B cell (primary cell): ENCODE data around the gene TNXB. TPM values are rescaled to one million over a fixed set of nuclear protein-coding genes. Genes with fewer than 3 reads are reported as not detected.

ENCODE experiments used
- ATAC-seq: fragments of 200-7000 bp; cut with Tn5 transposase; one replicate; pipeline ENCODE4 v1.10.0; 2021; ENCODE audit warnings: low read depth, mild to moderate bottlenecking, moderate number of reproducible peaks, moderate library complexity
- CTCF ChIA-PET: fragments of 350-600 bp; sonication (Branson Sonifier 250); formaldehyde crosslinking; loops from one replicate; lab custom pipeline; 2021; ENCODE audit warnings: antibody characterized with exemption, inconsistent platforms; lab: Charles Lee
- POLR2A ChIA-PET: fragments of 350-600 bp; sonication (Branson Sonifier 250); formaldehyde crosslinking; loops from one replicate; lab custom pipeline; 2021; ENCODE audit warnings: antibody characterized with exemption; lab: Charles Lee
- DNase-seq: peaks from one replicate; pipeline ENCODE4 v3.0.0; 2013
- H2AFZ ChIP-seq: 2 replicates; pipeline ENCODE4 v1.6.1; 2012; ENCODE audit warnings: mild to moderate bottlenecking, low read depth, low read length; ENCODE audit not compliant: insufficient read depth, poor library complexity, severe bottlenecking
- H3K27ac ChIP-seq, 2 donors: 1 replicate in 1 of 2; 2 replicates in 1 of 2; pipeline ENCODE4 v1.5.1; 2012 to 2013; ENCODE audit warnings: low read length in 2 of 2, mild to moderate bottlenecking in 2 of 2, moderate library complexity in 1 of 2
- H3K27me3 ChIP-seq, 4 experiments: fragments of 200-600 bp in 1 of 4; sonication (generic) in 1 of 4; replicated peaks in 1 of 4; 1 replicate in 2 of 4; 2 replicates in 2 of 4; pipeline versions ENCODE4 v1.6.1 to v1.7.0; 2013 to 2016; ENCODE audit warnings: low read length in 3 of 4, mild to moderate bottlenecking in 2 of 4, mixed read lengths in 1 of 4, moderate library complexity in 1 of 4; ENCODE audit not compliant: insufficient read depth in 4 of 4, control insufficient read depth in 3 of 4; ENCODE audit errors: control extremely low read depth in 1 of 4
- H3K36me3 ChIP-seq, 2 experiments: replicated peaks in 1 of 2; 1 replicate in 1 of 2; 2 replicates in 1 of 2; pipeline versions ENCODE4 v1.6.1 to v1.7.1; 2013; ENCODE audit warnings: low read length in 1 of 2; ENCODE audit not compliant: insufficient read depth in 2 of 2, control insufficient read depth in 1 of 2; ENCODE audit errors: control extremely low read depth in 1 of 2, extremely low read depth in 1 of 2
- H3K4me1 ChIP-seq, 2 donors: fragments of 200-600 bp in 1 of 2; sonication (generic) in 1 of 2; 1 replicate in 1 of 2; 2 replicates in 1 of 2; pipeline versions ENCODE4 v1.5.1 to v1.6.1; 2013 to 2017; ENCODE audit warnings: low read length in 2 of 2; ENCODE audit not compliant: control insufficient read depth in 2 of 2, insufficient read depth in 2 of 2
- H3K4me2 ChIP-seq: replicated peaks from 2 replicates; pipeline ENCODE3; 2012; ENCODE audit warnings: mild to moderate bottlenecking, low read depth, low read length; ENCODE audit not compliant: poor library complexity, severe bottlenecking
- H3K4me3 ChIP-seq, 5 experiments: fragments of 200-600 bp in 1 of 5; sonication (generic) in 1 of 5; 1 replicate in 3 of 5; 2 replicates in 2 of 5; pipeline versions ENCODE4 v1.5.1 to v1.7.0; 2011 to 2016; ENCODE audit warnings: low read length in 4 of 5, mild to moderate bottlenecking in 4 of 5, low read depth in 2 of 5, control low read depth in 1 of 5, moderate library complexity in 1 of 5; ENCODE audit not compliant: insufficient read depth in 1 of 5; ENCODE audit errors: control extremely low read depth in 1 of 5, extremely low read depth in 1 of 5
- H3K79me2 ChIP-seq: fragments of 200-600 bp; sonication (generic); one replicate; pipeline ENCODE4 v1.6.0; 2016; ENCODE audit warnings: low read length; ENCODE audit not compliant: control insufficient read depth, insufficient read depth
- H3K9ac ChIP-seq: fragments of 200-600 bp; sonication (generic); 2 replicates; pipeline ENCODE4 v1.6.1; 2017; ENCODE audit warnings: mild to moderate bottlenecking, low read length, moderate library complexity
- H3K9me3 ChIP-seq, 3 donors: one replicate each; pipeline versions ENCODE4 v1.6.1 to v1.7.1; 2013; ENCODE audit warnings: low read length in 2 of 3; ENCODE audit not compliant: control insufficient read depth in 2 of 3, insufficient read depth in 1 of 3; ENCODE audit errors: control extremely low read depth in 1 of 3
- H4K20me1 ChIP-seq: 2 replicates; pipeline ENCODE4 v1.6.0; 2012; ENCODE audit warnings: mild to moderate bottlenecking, low read length; ENCODE audit not compliant: insufficient read depth, control insufficient read depth, poor library complexity, severe bottlenecking
- H3K27ac Mint-ChIP-seq: one replicate; pipeline ENCODE4 v1.8.0; 2021; ENCODE audit warnings: mixed read lengths
- H3K27me3 Mint-ChIP-seq: one replicate; pipeline ENCODE4 v1.8.0; 2021; ENCODE audit warnings: mixed read lengths
- H3K4me1 Mint-ChIP-seq: one replicate; pipeline ENCODE4 v1.8.0; 2021; ENCODE audit warnings: mixed read lengths
- H3K4me3 Mint-ChIP-seq: one replicate; pipeline ENCODE4 v1.8.0; 2021; ENCODE audit warnings: mixed read lengths
- H3K9me3 Mint-ChIP-seq: one replicate; pipeline ENCODE4 v1.8.0; 2022; ENCODE audit warnings: mixed read lengths; ENCODE audit not compliant: insufficient read depth
- CTCF ChIP-seq: fragments of 200-600 bp; IDR thresholded peaks from one replicate; pipeline ENCODE4 v1.8.0; 2022; ENCODE audit warnings: antibody characterized with exemption, mild to moderate bottlenecking
- EZH2 ChIP-seq: IDR thresholded peaks from 2 replicates; pipeline ENCODE4 v1.6.1; 2012; ENCODE audit warnings: borderline replicate concordance, low read depth, mild to moderate bottlenecking, moderate library complexity, low read length; ENCODE audit not compliant: insufficient read depth, poor library complexity, severe bottlenecking
- WGBS: methylation state at CpG from one replicate; pipeline ENCODE4 v1.1.5; 2013; ENCODE audit warnings: missing lambda C conversion rate; ENCODE audit not compliant: insufficient coverage; 5-methylcytosine and 5-hydroxymethylcytosine counted together
- intact Hi-C: fragments of 100-400 bp; cut with micrococcal nuclease; formaldehyde crosslinking; loops from one replicate; pipeline ENCODE4 v1.10.0; 2022
- polyA plus RNA-seq: library from polyadenylated mRNA; depleted of rRNA; stranded (reverse); fragments of >200 nt; gene quantifications from 2 replicates; pipeline ENCODE4 v1.2.3, GENCODE V29; 2012
- total RNA-seq, 2 donors: library from RNA; stranded (reverse); fragments of 120-200 nt in 1 of 2; gene quantifications; 1 replicate in 1 of 2; 2 replicates in 1 of 2; pipeline versions ENCODE4 v1.2.3 to v1.2.4, GENCODE V29; 2013 to 2022

The TNXB gene
- total and polyA plus RNA-seq, 2 donors (not counting 1 experiment from before 2014, with no cell fraction given) = 1.4 to 19.0 TPM

GRCh38 chr6:32114796-32115195 is 5.7 kb upstream of the TNXB start:
- H3K27me3 ChIP-seq = no peaks in the 10 kb centered on the region
- H4K20me1 ChIP-seq = peaks cover 6% of the 10 kb centered on the region
- ChIA-PET POLR2A (interaction anchor here (0.7 kb wide), 1 partner anchor 13 kb away, joined by 4 read pairs; the partner anchor contains the start of gene ATF6B), CTCF (no interaction called here)
- H3K9me3 ChIP-seq = no peaks in the 10 kb centered on the region
- H2AFZ ChIP-seq = no peak overlapping the region
- H3K9ac ChIP-seq = no peak overlapping the region
- H3K79me2 ChIP-seq = no peaks in the 10 kb centered on the region
- 93% methylated on average over 7 of the region's 8 CpGs for WGBS
- H3K4me3 Mint-ChIP-seq = no peak overlapping the region
- H3K27ac Mint-ChIP-seq = no peak overlapping the region
- H3K9me3 Mint-ChIP-seq = no peaks in the 10 kb centered on the region
- H3K4me3 ChIP-seq = no peak overlapping the region
- no peaks in the 10 kb centered on the region for H3K27me3 Mint-ChIP-seq
- H3K4me1 ChIP-seq = peaks cover 0 to 3% of the 10 kb centered on the region in 2 donors
- peaks cover 0 to 47% of the 10 kb centered on the region in 2 experiments for H3K36me3 ChIP-seq
- H3K27ac ChIP-seq = no peak overlapping the region
- H3K4me1 Mint-ChIP-seq = peaks cover 5% of the 10 kb centered on the region
- intact Hi-C loops = no loop called here
- TF ChIP-seq EZH2 = no peak
- no peak for TF ChIP-seq CTCF
- H3K4me2 ChIP-seq = no peak overlapping the region
- ATAC-seq (no peak), DNase-seq (no peak)

- WGBS = 95% methylated on average over 3 of the region's 9 CpGs
- H4K20me1 ChIP-seq = peaks cover 5% of the 10 kb centered on the region
- no peak overlapping the region for H3K9ac ChIP-seq
- H3K27me3 Mint-ChIP-seq = peaks cover 2% of the 10 kb centered on the region
- H3K27me3 ChIP-seq = peaks cover 0 to 3% (median 0%) of the 10 kb centered on the region in 4 experiments
- H3K4me1 Mint-ChIP-seq = peaks cover 5% of the 10 kb centered on the region
- H3K36me3 ChIP-seq = peaks cover 0 to 36% of the 10 kb centered on the region in 2 experiments
- H3K4me3 Mint-ChIP-seq = no peak overlapping the region
- H2AFZ ChIP-seq = no peak overlapping the region
- no peaks in the 10 kb centered on the region for H3K9me3 ChIP-seq
- intact Hi-C loops = no loop called here
- no peaks in the 10 kb centered on the region for H3K9me3 Mint-ChIP-seq
- no peaks in the 10 kb centered on the region for H3K79me2 ChIP-seq
- CTCF ChIA-PET = no interaction called here
- ATAC-seq (no peak), DNase-seq (no peak)
- H3K4me2 ChIP-seq = no peak overlapping the region
- H3K4me3 ChIP-seq = no peak overlapping the region
- no peak for TF ChIP-seq CTCF
- no peak for TF ChIP-seq EZH2
- H3K4me1 ChIP-seq = peaks cover 3 to 5% of the 10 kb centered on the region in 2 donors
- POLR2A ChIA-PET = interaction anchor here (0.7 kb wide), 1 partner anchor 14 kb away, joined by 4 read pairs; the partner anchor contains the start of gene ATF6B
- H3K27ac Mint-ChIP-seq = peak overlapping the region; percentile 39
- H3K27ac ChIP-seq = peak overlapping the region in 1 of 2 donors; percentile 14
These were observed 4.5 kb upstream of the TNXB start for GRCh38 chr6:32113386-32114352.
